ENCODE results near the gene FAM110A.

DNA sequence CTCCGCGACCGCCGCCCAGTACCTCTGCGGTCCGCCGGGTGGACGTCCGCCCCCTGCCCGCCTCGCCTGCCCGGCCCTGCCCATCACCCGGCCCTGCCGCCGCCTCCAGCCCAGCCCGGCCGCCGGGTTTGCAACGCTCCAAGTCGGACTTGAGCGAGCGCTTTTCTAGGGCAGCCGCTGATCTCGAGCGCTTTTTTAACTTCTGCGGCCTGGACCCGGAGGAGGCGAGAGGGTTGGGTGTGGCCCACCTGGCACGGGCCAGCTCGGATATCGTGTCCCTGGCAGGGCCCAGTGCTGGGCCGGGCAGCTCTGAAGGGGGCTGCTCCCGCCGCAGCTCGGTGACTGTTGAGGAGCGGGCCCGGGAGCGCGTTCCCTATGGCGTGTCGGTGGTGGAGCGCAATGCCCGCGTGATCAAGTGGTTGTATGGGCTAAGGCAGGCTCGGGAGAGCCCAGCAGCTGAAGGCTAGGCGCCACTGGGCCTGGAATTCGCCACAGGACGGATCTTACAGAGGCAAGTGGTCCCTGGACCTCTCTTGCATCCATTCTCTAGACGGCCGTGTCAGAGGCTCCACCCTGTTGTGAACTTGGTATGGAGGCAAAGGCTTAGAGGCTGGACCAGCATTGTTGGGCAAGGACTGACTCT is 11.8 kb downstream of the FAM110A start:
- no peak for TF ChIP-seq EZH2phosphoT487 (IDR thresholded peaks at IDR 0.05; ENCODE audit: borderline replicate concordance)
- TF ChIP-seq, protein P1, sequence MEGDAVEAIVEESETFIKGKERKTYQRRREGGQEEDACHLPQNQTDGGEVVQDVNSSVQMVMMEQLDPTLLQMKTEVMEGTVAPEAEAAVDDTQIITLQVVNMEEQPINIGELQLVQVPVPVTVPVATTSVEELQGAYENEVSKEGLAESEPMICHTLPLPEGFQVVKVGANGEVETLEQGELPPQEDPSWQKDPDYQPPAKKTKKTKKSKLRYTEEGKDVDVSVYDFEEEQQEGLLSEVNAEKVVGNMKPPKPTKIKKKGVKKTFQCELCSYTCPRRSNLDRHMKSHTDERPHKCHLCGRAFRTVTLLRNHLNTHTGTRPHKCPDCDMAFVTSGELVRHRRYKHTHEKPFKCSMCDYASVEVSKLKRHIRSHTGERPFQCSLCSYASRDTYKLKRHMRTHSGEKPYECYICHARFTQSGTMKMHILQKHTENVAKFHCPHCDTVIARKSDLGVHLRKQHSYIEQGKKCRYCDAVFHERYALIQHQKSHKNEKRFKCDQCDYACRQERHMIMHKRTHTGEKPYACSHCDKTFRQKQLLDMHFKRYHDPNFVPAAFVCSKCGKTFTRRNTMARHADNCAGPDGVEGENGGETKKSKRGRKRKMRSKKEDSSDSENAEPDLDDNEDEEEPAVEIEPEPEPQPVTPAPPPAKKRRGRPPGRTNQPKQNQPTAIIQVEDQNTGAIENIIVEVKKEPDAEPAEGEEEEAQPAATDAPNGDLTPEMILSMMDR (conservative IDR thresholded peaks at IDR 0.05; ENCODE audit: low read length), result no peak
